ENCODE results near the gene RYR2. TPM values are rescaled to one million over a fixed set of nuclear protein-coding genes. Genes with fewer than 3 reads are reported as not detected.

RYR2 gene
- polyA plus RNA-seq, 1 of the 3 experiments (the other 2 are of a cell fraction), result under 0.01 TPM

- TF ChIP-seq GATA2 (CRISPR knock-in tag; IDR thresholded peaks at IDR 0.05) (no peak), POLR2AphosphoS5 (IDR thresholded peaks at IDR 0.05; ENCODE audit: low read depth, low read length) (no peak), TEAD4 (IDR thresholded peaks at IDR 0.05; ENCODE audit: borderline replicate concordance, insufficient read depth) (no peak), GABPA (IDR thresholded peaks at IDR 0.05; ENCODE audit: low read depth) (no peak), RCOR1 (IDR thresholded peaks at IDR 0.05; ENCODE audit: low read length) (no peak), CHD2 (IDR thresholded peaks at IDR 0.05; ENCODE audit: low read length, partially characterized antibody) (no peak), RFX5 (IDR thresholded peaks at IDR 0.05; ENCODE audit: low read length) (no peak), IRF3 (IDR thresholded peaks at IDR 0.05; ENCODE audit: low read depth, low read length) (no peak)
Observed at GRCh38 chr1:237879195-237879594, 837.2 kb downstream of the RYR2 start (continued).

Small RNA genes within 50 kb of the gene (small RNA-seq; reads per million reads assigned to genes)
- 0 reads per million in 7 experiments for gene MIR4428
- gene RF00402, result 0 reads per million in 7 experiments

Other genes with a start within 250 kb of the RYR2 start
- gene MTR, start 246.9 kb upstream of the RYR2 start, polyA plus RNA-seq (2012; rRNA removed), result 5.4 and 7.3 TPM in 2 replicates
- not detected in 2 replicates for gene MT1HL1, start 37.7 kb upstream of the RYR2 start, polyA plus RNA-seq (2012; rRNA removed)

Measured in SK-N-SH (cell line).